GM21447 (cell line): ENCODE data around the gene EPHA7.

ENCODE experiments used
- ATAC-seq: cut with Tn5 transposase; IDR thresholded peaks from one replicate; pipeline ENCODE4 v1.9.1; 2021; ENCODE audit not compliant: unreplicated experiment

EPHA7 gene

DNA sequence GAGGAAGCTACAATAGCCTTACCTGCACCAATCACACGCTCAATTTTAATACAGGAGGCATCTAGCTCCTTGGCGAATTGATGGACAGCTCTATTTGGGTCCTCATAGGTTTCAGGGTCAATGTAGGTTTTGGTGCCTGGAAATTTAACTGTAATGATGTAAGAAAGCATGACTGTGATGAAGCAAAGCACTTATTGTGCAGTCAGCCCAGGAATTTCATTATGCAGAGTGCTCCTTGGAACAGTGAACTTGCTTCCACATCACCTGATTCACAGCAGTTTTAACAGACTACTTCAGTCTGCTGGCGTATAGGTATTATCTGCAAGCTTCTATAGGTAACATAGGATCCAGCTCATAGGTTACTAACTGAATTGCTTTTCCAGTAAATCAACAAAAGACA, 160.0 kb downstream of the EPHA7 start:
- ATAC-seq: no peak

DNA sequence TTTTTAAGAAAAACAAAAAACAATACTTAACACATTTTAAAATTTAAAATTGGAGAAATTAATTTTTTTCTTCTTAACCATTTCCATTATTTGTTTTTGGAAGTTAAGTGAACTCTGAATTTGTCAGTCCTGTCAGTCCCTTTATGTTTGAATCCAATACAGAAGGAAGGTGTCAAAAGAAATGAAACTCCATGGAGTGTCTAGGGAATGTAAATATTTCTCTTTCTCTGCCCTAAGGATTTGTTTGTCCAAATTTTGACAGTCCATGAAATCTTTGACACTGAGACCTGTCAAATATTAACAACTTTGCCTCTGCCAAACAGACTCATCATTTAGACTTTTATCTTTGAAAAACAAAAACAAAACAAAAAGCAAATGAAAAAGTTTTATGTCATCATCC, 166.4 kb downstream of the EPHA7 start:
- ATAC-seq: no peak

DNA sequence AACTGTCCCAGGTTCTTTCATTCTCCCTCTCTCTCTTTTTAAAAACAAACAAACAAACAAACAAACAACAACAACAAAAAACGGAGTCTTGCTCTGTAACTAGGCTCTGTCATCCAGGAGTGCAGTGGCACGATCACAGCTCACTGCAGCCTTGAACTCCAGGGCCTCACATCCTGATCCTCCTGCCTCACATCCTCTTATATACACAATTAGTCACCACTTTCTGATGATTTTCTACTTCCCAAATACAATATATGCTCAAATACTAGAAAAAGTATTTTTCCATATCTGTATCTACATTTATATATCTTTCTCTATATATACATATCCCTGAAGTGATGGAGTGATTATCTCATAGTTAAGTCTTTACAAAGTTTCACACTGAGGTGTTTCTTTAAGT, 170.7 kb downstream of the EPHA7 start:
- ATAC-seq: no peak

DNA sequence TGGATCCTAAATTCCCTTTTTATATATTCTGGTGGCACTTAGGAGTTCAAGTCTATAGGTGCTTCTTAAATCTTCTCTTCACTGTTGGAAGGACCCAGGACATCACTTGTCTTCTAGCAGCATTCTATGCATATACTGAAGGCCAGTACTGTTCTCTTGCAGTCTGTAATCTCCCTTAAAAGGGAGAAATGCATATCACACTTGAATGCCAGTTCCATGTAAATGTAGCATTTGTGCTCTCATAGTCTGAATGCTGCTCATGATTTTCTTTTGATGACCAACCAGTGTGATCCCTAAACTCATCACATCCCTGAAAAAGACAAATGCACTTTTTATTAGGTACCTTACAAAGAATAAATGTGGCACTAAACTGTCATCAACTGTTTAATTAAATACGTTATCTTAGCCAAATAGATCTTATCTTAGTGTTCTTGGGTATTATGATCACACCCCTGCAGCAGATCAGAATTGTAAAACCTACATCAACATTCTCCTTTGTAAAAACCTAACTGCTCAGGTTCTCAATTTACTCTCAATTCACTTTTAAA, 176.1 kb downstream of the EPHA7 start:
- ATAC-seq: no peak

DNA sequence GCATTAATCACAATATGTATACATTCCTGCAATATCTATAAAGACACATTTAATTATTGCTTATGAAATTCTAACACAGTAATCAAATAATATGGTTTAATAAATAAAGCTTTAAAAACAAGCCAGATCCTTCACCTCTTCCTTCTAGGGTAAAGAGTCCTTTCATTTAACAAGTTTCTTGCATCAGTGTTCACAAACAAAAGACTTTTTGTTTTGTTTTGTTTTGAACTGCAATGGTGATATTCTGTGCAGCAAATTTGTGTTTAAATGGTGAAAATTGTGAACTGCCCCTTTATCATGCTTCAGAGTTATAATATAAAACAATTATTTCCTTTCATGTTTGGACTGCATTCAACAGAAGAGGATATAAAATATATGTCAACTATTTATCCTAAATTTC, 177.3 kb downstream of the EPHA7 start:
- no peak for ATAC-seq

DNA sequence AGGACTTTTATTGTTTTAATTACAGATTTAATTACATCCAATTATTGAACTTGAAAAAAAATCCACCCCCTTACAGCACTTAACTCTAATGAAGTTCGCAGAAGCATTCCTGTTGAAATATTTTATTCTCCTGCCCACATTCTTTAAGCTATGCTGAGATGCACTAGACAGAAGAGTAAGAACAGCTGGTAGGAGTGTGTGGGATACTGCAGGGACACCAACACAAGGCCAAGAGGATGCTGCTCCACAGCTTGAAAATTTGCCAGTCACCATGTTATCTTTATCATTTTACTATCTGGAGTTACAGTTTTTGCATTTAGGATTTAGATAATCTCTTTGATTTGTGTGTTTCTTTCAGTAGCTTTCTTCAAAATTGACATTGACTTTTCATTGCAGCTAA, 180.7 kb downstream of the EPHA7 start:
- no peak for ATAC-seq

DNA sequence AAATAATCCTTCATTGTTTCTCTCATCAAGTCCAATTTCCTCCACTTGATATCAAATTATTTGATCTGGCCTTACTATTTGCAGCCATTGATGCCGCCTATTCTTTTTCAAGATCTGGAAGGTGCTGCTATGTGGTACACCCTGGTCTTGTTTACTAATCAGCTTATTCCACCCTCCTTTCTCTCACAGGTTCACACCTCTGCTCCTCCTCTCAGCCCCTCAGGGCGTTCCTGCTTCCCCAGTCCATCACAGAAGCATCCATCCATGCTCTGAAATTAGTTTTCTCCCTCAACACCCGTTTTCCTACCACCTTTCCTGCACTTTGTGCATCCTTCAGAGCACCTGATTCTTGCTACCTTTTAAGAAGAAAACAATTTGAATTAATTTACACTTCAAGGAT, 183.6 kb downstream of the EPHA7 start:
- no peak for ATAC-seq

DNA sequence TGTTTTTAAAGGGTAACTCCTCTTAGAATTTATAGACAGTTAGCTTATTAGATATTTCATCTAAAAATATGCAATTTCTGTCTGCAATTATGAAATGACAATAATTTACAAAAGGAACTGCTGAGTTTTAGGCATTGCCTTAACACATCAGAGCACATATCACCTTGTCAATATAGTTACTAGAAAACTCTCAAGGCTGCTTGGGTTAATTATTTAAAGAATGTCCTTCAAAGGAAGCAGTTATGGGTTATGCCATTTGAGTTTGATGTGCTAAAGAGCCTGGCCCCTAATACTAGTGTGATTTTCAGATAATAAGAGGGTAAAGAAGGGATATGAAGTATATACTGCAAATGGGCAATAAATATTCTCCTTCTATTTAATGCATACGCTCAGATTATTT, 192.5 kb downstream of the EPHA7 start:
- ATAC-seq: no peak

DNA sequence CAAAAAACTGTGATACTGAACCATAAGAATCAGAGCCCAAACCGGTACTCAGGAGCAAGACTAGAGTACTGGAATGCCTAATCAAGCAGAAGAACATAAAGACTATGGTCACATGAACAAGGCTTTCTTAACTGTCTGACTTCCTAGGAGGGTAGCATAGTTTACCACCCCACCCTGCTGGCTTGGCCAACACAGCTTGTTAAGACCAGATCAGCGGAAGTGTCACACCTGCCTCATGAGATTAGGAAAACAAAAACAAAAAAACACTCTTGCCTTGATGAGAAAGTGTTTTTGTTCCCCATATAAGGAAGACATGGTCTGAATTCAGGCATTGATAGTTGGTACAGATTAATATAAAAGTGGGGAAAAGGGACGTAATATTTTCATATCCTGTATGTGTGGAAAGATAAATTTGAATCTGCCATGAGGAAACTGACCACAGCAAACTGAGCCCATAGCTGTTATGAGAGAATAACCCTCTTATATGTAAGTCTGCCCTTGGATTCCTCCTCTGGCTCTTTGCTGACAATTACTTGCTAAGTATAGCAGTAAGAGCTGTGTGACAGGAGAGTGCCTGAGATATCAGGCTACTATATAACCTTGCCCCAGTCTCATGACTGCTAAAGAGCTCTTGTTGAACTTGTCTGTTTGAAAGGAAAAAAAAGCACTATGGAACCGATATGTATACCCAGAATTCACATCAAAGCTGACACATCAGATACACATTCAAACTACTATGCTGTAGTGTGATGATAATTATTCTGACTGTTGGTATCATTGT, 197.1 kb downstream of the EPHA7 start:
- ATAC-seq: no peak

DNA sequence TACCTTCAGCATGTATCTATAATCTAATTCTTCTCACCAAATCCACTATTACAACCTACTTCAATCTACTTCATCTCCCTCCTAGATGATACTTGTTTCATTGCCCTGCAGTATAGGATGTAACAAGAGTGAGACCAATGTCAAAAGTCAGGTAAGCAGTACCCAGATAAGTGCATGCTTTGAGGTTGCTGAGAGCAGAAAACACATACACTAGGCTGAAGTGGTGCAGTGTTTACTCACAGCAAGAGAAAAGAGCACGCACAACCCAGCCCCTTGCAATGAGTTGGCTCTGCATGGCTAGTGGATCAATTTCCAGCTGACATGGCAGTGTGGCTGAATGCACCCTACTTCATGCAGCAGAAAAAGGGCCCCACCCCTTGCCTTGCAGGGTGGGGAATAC, 199.9 kb downstream of the EPHA7 start:
- ATAC-seq: no peak

DNA sequence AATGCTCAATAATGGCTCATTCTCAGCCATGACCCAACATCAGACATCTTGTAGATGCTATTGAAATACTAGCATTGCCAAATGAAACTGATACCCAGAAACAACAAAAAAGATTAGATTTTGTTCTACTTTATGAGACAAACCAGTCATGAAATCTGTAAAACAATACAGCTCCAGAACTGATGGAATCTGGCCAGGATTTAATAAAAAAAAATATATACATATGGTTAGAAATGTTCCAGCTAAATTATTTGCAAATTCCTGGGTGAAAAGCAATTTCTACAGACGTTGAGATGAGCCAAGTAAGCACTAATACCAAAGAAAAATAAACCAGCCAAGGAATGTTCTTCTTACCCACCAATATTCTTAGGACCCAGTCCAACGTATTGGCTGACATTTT, 201.3 kb downstream of the EPHA7 start:
- ATAC-seq: no peak

DNA sequence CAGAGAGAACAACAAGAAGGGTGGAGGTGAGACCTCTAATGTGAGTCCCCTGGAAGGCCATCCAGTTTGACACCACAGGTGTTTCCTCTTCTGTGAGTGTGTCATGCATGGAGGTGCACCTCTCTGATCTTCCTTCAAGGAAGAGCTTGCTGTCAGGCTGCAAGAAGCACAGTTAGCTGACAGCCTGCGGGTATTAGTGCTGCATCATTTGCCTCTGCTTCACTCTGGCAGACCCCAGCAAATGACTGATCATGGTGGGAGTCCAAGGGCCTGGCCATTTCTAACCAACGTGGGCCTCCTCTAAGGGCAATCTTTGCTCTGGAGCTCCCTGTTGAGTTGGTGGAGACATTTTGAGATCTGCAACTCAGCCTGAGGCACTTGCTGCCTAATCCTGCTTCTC, 206.3 kb downstream of the EPHA7 start:
- ATAC-seq: no peak

DNA sequence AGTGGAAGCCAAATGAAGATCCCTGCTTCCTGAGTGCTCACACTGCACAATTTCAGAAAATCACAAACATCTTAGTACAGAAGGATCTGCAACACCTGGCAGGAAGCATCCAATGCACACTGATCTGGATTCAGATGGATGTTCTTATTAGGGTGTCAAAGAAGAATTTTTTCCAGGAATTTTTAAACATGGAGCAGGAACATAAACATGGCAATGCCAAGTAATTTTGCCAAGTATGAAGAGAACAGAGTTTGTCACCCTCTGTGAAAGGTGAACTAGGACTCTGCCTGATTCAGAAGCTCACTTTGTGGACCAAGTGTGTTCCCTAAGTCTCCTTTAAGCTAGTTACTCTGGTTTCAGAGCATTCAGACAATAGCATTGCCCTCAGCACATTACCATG, 208.5 kb downstream of the EPHA7 start:
- ATAC-seq: no peak

DNA sequence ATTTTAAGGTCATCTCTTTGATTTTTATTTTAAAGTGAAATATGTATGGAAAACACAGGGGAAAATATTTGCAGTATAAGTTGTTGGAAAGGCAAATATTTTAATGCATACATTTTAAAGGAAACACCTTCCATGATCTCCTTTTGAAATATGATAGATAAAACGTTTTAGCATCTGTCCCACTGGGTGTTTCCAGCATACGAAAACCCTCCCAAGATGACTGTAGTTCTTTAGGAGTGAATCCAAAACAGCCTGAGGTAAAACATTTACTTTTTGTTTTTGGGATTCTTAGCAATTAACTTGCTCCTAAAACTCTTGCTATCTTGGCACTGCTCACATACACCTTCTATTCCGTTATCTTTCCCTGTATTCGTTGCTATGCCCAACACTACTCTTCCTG, 210.0 kb downstream of the EPHA7 start:
- no peak for ATAC-seq

DNA sequence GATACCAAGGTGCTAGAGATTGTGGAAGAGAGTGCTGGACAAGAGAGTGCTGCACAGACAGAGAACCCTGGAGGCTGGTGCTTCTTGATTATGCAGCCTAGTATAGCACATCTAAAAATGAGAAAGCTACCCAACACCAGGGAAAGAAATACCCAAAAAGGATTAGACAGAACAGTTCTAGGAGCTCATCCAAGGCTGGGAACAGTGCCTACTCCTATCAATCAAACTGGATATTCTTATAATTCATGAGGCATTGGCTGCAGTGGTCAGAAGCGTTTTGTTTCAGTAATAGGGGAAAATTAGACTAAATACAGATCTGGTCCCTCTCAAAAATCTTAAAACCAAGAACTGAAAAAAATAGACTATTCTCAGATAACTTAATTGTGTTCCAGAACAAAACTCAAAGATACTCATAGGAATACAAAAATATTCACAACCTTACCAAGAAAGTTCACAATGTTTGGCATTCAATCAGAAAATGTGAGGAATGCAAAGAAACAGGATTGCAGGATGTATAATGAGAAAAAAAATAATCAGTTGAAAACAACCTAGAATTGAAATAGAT, 222.9 kb downstream of the EPHA7 start:
- no peak for ATAC-seq

DNA sequence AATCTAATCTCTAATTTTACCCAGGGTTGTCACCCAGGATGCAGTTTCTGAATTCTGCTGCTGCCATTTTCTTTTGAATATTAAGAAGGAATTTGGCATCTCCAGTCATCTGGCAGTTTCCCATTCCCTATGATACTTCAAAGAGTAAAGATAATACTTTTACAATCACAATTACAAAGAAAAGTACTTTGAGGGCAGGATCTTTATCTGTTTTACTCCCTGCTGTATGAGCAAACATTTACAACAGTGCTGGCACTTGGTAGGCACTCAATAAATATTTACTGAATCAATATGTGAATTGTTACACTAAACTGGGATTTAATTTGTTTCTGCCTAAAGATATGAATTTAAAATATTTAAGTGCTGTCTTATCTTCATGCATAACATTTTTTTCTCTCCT, 224.9 kb downstream of the EPHA7 start:
- ATAC-seq: no peak

DNA sequence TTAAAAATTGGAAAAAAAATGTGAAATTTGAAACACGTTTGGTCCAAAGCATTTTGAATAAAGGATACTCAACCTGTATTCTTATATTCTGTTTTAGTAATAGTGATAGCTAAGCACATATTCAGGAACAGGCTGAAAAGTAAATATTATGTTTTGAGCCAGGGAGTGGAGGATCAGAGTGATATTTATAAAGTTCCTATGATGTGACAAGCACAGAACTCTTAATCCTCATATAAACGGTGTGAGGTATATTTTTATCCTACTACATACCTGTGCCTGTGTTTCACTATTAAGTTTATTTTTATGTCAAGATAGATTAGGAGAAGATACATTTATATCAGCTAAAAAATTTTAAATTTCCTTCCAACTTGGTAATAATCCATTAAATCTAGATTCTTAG, 225.5 kb downstream of the EPHA7 start:
- no peak for ATAC-seq
